OCI-LY1 (cell line): ENCODE measurements around the gene LRRC3B.

Experiments used
- H2AFZ ChIP-seq: fragments of 200-600 bp; sonication (generic), shearing (Covaris generic); 2 replicates; pipeline ENCODE4 v1.6.0; 2014; ENCODE audit warnings: antibody characterized with exemption, mild to moderate bottlenecking, low read length
- H3F3A ChIP-seq: fragments of 200-600 bp; sonication (generic), shearing (Covaris generic); 2 replicates; pipeline ENCODE4 v1.6.0; 2014; ENCODE audit warnings: mild to moderate bottlenecking, antibody characterized with exemption, low read length, moderate library complexity; ENCODE audit not compliant: insufficient read depth
- H3K27ac ChIP-seq: fragments of 200-600 bp; sonication (generic); 2 replicates; pipeline ENCODE4 v1.5.1; 2014; ENCODE audit warnings: low read length, mixed run types, mild to moderate bottlenecking, low read depth; ENCODE audit not compliant: poor library complexity, severe bottlenecking
- H3K27me3 ChIP-seq: fragments of 200-600 bp; sonication (generic); 2 replicates; pipeline ENCODE4 v1.6.0; 2014; ENCODE audit warnings: antibody characterized with exemption, mild to moderate bottlenecking, low read length, moderate library complexity; ENCODE audit not compliant: insufficient read depth
- H3K36me3 ChIP-seq: fragments of 200-600 bp; sonication (generic); 2 replicates; pipeline ENCODE4 v1.6.1; 2014; ENCODE audit warnings: mild to moderate bottlenecking, antibody characterized with exemption, low read length, moderate library complexity, mixed read lengths; ENCODE audit not compliant: insufficient read depth
- H3K4me1 ChIP-seq: fragments of 200-600 bp; sonication (generic); 2 replicates; pipeline ENCODE4 v1.5.1; 2014; ENCODE audit warnings: mild to moderate bottlenecking, low read length, moderate library complexity; ENCODE audit not compliant: insufficient read depth, severe bottlenecking
- H3K4me2 ChIP-seq: fragments of 200-600 bp; sonication (generic), shearing (Covaris generic); 2 replicates; pipeline ENCODE4 v1.6.1; 2014; ENCODE audit warnings: low read length
- H3K4me3 ChIP-seq: fragments of 200-600 bp; sonication (generic); 2 replicates; pipeline ENCODE4 v1.5.1; 2014; ENCODE audit warnings: low read length, low read depth, mild to moderate bottlenecking, mixed read lengths; ENCODE audit not compliant: poor library complexity, severe bottlenecking
- H3K79me2 ChIP-seq: fragments of 200-600 bp; shearing (Covaris generic); 2 replicates; pipeline ENCODE4 v1.6.1; 2016; ENCODE audit warnings: mixed run types, low read length, mixed read lengths; ENCODE audit not compliant: insufficient read depth
- H3K9ac ChIP-seq: fragments of 200-600 bp; sonication (generic), shearing (Covaris generic); 2 replicates; pipeline ENCODE4 v1.6.1; 2014; ENCODE audit warnings: mild to moderate bottlenecking, low read length, mixed read lengths
- H3K9me2 ChIP-seq: fragments of 200-600 bp; sonication (generic), shearing (Covaris generic); 2 replicates; pipeline ENCODE4 v1.6.1; 2014; ENCODE audit warnings: low read depth, mild to moderate bottlenecking, low read length, mixed read lengths
- H3K9me3 ChIP-seq: fragments of 200-600 bp; shearing (Covaris generic); 2 replicates; pipeline ENCODE4 v1.6.1; 2014; ENCODE audit warnings: low read length, mixed read lengths
- H4K20me1 ChIP-seq: fragments of 200-600 bp; sonication (generic), shearing (Covaris generic); 2 replicates; pipeline ENCODE4 v1.6.0; 2016; ENCODE audit warnings: mild to moderate bottlenecking, low read length; ENCODE audit not compliant: insufficient read depth
- EZH2 ChIP-seq: fragments of 200-600 bp; sonication (generic), shearing (Covaris generic); IDR thresholded peaks from 2 replicates; pipeline ENCODE4 v1.8.0; 2017; ENCODE audit warnings: borderline replicate concordance, mixed run types, mild to moderate bottlenecking, antibody characterized with exemption, low read length, moderate library complexity, mixed read lengths
- TF ChIP-seq, protein P1 (sequence below): fragments of 200-600 bp; sonication (generic), shearing (Covaris generic); IDR thresholded peaks from 2 replicates; pipeline ENCODE4 v1.5.1; 2017; ENCODE audit warnings: mild to moderate bottlenecking, antibody characterized with exemption, low read length, moderate library complexity, mixed read lengths

LRRC3B gene

DNA sequence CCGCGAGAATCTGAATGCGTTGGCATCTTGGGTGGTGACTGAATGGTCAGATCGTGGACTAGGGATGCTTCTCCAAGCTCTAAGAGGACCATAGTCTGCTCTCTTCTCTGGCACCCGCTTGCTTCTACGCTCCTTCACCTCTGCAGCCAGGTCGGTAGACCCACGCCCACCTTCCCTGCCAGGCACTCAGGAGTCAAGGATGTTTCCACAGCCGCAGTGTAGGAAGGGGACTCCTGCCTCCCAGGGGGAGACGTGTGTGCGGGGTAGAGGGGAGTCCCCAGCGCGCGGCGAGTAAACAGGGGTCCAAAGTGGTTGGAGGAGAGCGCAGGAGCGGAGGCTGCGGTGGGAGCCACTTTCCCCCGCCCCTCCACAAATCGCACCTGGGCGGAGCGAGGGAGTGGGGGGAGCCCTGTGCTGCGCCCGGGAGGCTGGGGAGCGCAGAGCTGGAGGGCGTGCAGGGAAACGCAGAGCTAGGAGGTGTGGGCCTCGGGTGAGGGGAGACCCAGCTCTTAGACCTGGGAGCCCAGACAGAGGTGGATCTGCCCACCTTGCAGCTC lies 1.7 kb downstream of the LRRC3B start:
- TF ChIP-seq EZH2: no peak
- TF ChIP-seq, protein P1, sequence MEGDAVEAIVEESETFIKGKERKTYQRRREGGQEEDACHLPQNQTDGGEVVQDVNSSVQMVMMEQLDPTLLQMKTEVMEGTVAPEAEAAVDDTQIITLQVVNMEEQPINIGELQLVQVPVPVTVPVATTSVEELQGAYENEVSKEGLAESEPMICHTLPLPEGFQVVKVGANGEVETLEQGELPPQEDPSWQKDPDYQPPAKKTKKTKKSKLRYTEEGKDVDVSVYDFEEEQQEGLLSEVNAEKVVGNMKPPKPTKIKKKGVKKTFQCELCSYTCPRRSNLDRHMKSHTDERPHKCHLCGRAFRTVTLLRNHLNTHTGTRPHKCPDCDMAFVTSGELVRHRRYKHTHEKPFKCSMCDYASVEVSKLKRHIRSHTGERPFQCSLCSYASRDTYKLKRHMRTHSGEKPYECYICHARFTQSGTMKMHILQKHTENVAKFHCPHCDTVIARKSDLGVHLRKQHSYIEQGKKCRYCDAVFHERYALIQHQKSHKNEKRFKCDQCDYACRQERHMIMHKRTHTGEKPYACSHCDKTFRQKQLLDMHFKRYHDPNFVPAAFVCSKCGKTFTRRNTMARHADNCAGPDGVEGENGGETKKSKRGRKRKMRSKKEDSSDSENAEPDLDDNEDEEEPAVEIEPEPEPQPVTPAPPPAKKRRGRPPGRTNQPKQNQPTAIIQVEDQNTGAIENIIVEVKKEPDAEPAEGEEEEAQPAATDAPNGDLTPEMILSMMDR: no peak
- no peak overlapping the region for H3K4me3 ChIP-seq
- no peaks in the 10 kb centered on the region for H3F3A ChIP-seq
- no peak overlapping the region for H3K9ac ChIP-seq
- no peaks in the 10 kb centered on the region for H3K4me1 ChIP-seq
- no peak overlapping the region for H2AFZ ChIP-seq
- H3K79me2 ChIP-seq: no peaks in the 10 kb centered on the region
- no peak overlapping the region for H3K27ac ChIP-seq
- no peaks in the 10 kb centered on the region for H4K20me1 ChIP-seq
- no peaks in the 10 kb centered on the region for H3K9me3 ChIP-seq
- no peaks in the 10 kb centered on the region for H3K36me3 ChIP-seq
- no peaks in the 10 kb centered on the region for H3K9me2 ChIP-seq
- no peaks in the 10 kb centered on the region for H3K27me3 ChIP-seq
- no peak overlapping the region for H3K4me2 ChIP-seq

DNA sequence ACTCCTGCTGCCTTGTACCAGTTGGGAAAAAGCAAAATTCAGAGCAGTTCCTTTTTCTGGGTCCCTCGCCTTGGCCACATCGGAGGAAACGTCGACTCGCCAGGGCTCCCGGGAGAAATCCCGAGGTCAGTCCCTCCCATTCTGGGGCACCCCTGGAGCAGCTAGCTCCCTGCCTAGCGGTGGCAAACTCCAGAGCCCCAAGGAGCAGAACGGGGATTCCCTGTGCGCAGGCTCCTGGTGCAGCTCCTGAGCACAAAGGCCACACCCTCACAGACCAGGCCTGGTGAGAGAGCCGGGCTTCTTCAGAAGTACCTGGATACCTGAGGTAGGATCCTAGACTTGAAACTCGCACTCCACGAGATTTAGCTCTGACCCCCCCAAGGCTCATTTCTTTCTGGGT lies 2.6 kb downstream of the LRRC3B start:
- no peak overlapping the region for H3K4me3 ChIP-seq
- H3K79me2 ChIP-seq: no peaks in the 10 kb centered on the region
- no peaks in the 10 kb centered on the region for H3K36me3 ChIP-seq
- no peaks in the 10 kb centered on the region for H3K4me1 ChIP-seq
- H3K4me2 ChIP-seq: no peak overlapping the region
- no peaks in the 10 kb centered on the region for H3K27me3 ChIP-seq
- TF ChIP-seq, protein P1: no peak
- no peak for TF ChIP-seq EZH2
- no peaks in the 10 kb centered on the region for H3F3A ChIP-seq
- no peak overlapping the region for H3K27ac ChIP-seq
- H3K9ac ChIP-seq: no peak overlapping the region
- H2AFZ ChIP-seq: no peak overlapping the region
- no peaks in the 10 kb centered on the region for H3K9me3 ChIP-seq
- H3K9me2 ChIP-seq: no peaks in the 10 kb centered on the region
- no peaks in the 10 kb centered on the region for H4K20me1 ChIP-seq

DNA sequence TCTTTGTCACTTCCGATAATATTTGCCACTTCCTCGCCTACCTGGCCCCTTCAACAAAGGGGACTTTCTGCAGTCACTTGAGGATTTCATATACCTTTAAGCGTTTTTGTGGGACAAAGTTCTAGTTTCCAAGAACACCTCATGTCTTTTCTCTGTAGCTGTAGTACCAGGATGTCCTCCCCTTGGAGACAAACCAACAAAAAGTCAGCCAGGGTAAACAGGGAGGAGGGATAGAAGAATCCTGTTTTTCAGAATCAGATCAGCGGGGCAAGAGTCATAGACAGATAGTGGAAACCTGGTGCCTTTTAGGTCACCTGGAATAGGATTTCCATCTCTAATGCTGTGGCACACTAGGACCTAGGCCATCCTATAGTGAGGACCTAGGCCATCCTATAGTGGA lies 4.5 kb downstream of the LRRC3B start:
- Histone ChIP-seq H3K4me1 (no peaks in the 10 kb centered on the region), H2AFZ (no peak overlapping the region), H3K79me2 (no peaks in the 10 kb centered on the region), H3K4me3 (no peak overlapping the region), H3K9ac (no peak overlapping the region), H3K36me3 (no peaks in the 10 kb centered on the region), H3K9me3 (no peaks in the 10 kb centered on the region), H3K27me3 (no peaks in the 10 kb centered on the region), H4K20me1 (no peaks in the 10 kb centered on the region), H3F3A (no peaks in the 10 kb centered on the region), H3K9me2 (no peaks in the 10 kb centered on the region), H3K4me2 (no peak overlapping the region), H3K27ac (no peak overlapping the region)
- TF ChIP-seq, protein P1: no peak
- no peak for TF ChIP-seq EZH2
